ENCODE measurements around the gene TBX5.
"Not testable (repeated sequence)": the region's sequence is repeated elsewhere in the genome, so short reads cannot be mapped to it uniquely, and the experiment has no call there.

The TBX5 gene

GRCh38 chr12:114384739-114385138 lies 21.2 kb downstream of the TBX5 start:
- DNase-seq (ENCODE audit: low read depth) = no peak

GRCh38 chr12:114381177-114381576 lies 24.8 kb downstream of the TBX5 start:
- DNase-seq (ENCODE audit: low read depth) = no peak

- DNase-seq (ENCODE audit: low read depth) = no peak
Observed at GRCh38 chr12:114371733-114372132, 34.2 kb downstream of the TBX5 start.

- no peak for DNase-seq (ENCODE audit: low read depth)
Observed at GRCh38 chr12:114371250-114371649, 34.7 kb downstream of the TBX5 start.

GRCh38 chr12:114368685-114369452 lies 37.1 kb downstream of the TBX5 start:
- DNase-seq (ENCODE audit: low read depth) = no peak

- DNase-seq (ENCODE audit: low read depth) = no peak
Observed at GRCh38 chr12:114361992-114362391, 44.0 kb downstream of the TBX5 start.

GRCh38 chr12:114361545-114361944 lies 44.4 kb downstream of the TBX5 start:
- no peak for DNase-seq (ENCODE audit: low read depth)

GRCh38 chr12:114360485-114360884 lies 45.5 kb downstream of the TBX5 start:
- DNase-seq (ENCODE audit: low read depth) = no peak

- no peak for DNase-seq (ENCODE audit: low read depth)
Observed at GRCh38 chr12:114355389-114356088, 50.4 kb downstream of the TBX5 start.

- not testable (repeated sequence) for DNase-seq (ENCODE audit: low read depth)
Observed at GRCh38 chr12:114349239-114349638, 56.7 kb downstream of the TBX5 start.

GRCh38 chr12:114347861-114348260 lies 58.1 kb downstream of the TBX5 start:
- no peak for DNase-seq (ENCODE audit: low read depth)

- no peak for DNase-seq (ENCODE audit: low read depth)
Observed at GRCh38 chr12:114344831-114345230, 61.1 kb downstream of the TBX5 start.

GRCh38 chr12:114344303-114344663 lies 61.7 kb downstream of the TBX5 start:
- no peak for DNase-seq (ENCODE audit: low read depth)

- no peak for DNase-seq (ENCODE audit: low read depth)
Observed at GRCh38 chr12:114343585-114344302, 62.2 kb downstream of the TBX5 start.

- no peak for DNase-seq (ENCODE audit: low read depth)
Observed at GRCh38 chr12:114342656-114343055, 63.3 kb downstream of the TBX5 start.

- no peak for DNase-seq (ENCODE audit: low read depth)
Observed at GRCh38 chr12:114341635-114342034, 64.3 kb downstream of the TBX5 start.

- DNase-seq (ENCODE audit: low read depth) = no peak
Observed at GRCh38 chr12:114340231-114340630, 65.7 kb downstream of the TBX5 start.

GRCh38 chr12:114339626-114340025 lies 66.3 kb downstream of the TBX5 start:
- DNase-seq (ENCODE audit: low read depth) = peak; percentile 15

- DNase-seq (ENCODE audit: low read depth) = no peak
Observed at GRCh38 chr12:114335607-114336006, 70.3 kb downstream of the TBX5 start.

- DNase-seq (ENCODE audit: low read depth) = no peak
Observed at GRCh38 chr12:114334395-114334794, 71.5 kb downstream of the TBX5 start.

GRCh38 chr12:114328292-114328691 lies 77.7 kb downstream of the TBX5 start:
- DNase-seq (ENCODE audit: low read depth) = no peak

GRCh38 chr12:114327765-114328164 lies 78.2 kb downstream of the TBX5 start:
- no peak for DNase-seq (ENCODE audit: low read depth)

GRCh38 chr12:114321524-114321923 lies 84.4 kb downstream of the TBX5 start:
- no peak for DNase-seq (ENCODE audit: low read depth)

Data from iris pigment epithelial cell (primary cell).